Mesothelial cell of epicardium (in vitro differentiated cells): Measurements from ENCODE around the gene VSIG10. TPM values are rescaled to one million over a fixed set of nuclear protein-coding genes. Genes with fewer than 3 reads are reported as not detected.

Experiments used
- DNase-seq, 2 experiments: peaks; one replicate each; pipeline ENCODE4 v3.0.0; 2021; ENCODE audit warnings: low spot score in 2 of 2; ENCODE audit not compliant: unreplicated experiment in 2 of 2
- H3K27ac Mint-ChIP-seq: 2 replicates; pipeline ENCODE4 v1.8.0; 2021; ENCODE audit warnings: mixed read lengths
- H3K27me3 Mint-ChIP-seq: 2 replicates; pipeline ENCODE4 v1.8.0; 2021; ENCODE audit warnings: low read depth, mixed read lengths
- H3K36me3 Mint-ChIP-seq: 2 replicates; pipeline ENCODE4 v1.8.0; 2021; ENCODE audit warnings: mixed read lengths
- H3K4me1 Mint-ChIP-seq: 2 replicates; pipeline ENCODE4 v1.8.0; 2021; ENCODE audit warnings: mixed read lengths
- H3K4me3 Mint-ChIP-seq: 2 replicates; pipeline ENCODE4 v1.8.0; 2021; ENCODE audit warnings: mild to moderate bottlenecking, moderate library complexity, mixed read lengths
- H3K9me3 Mint-ChIP-seq: 2 replicates; pipeline ENCODE4 v1.8.0; 2021; ENCODE audit warnings: mixed read lengths
- total RNA-seq: library from RNA; stranded (reverse); gene quantifications from 3 replicates; pipeline ENCODE4 v1.2.1, GENCODE V29; 2021
- TF ChIP-seq, protein P1 (sequence below): fragments of 200-600 bp; sonication (generic); IDR thresholded peaks from one replicate; pipeline ENCODE4 v1.5.0; 2021; ENCODE audit warnings: antibody characterized with exemption; ENCODE audit not compliant: unreplicated experiment

VSIG10 gene
- total RNA-seq, 1 donor from 2014 or later = 22.0 TPM

DNA sequence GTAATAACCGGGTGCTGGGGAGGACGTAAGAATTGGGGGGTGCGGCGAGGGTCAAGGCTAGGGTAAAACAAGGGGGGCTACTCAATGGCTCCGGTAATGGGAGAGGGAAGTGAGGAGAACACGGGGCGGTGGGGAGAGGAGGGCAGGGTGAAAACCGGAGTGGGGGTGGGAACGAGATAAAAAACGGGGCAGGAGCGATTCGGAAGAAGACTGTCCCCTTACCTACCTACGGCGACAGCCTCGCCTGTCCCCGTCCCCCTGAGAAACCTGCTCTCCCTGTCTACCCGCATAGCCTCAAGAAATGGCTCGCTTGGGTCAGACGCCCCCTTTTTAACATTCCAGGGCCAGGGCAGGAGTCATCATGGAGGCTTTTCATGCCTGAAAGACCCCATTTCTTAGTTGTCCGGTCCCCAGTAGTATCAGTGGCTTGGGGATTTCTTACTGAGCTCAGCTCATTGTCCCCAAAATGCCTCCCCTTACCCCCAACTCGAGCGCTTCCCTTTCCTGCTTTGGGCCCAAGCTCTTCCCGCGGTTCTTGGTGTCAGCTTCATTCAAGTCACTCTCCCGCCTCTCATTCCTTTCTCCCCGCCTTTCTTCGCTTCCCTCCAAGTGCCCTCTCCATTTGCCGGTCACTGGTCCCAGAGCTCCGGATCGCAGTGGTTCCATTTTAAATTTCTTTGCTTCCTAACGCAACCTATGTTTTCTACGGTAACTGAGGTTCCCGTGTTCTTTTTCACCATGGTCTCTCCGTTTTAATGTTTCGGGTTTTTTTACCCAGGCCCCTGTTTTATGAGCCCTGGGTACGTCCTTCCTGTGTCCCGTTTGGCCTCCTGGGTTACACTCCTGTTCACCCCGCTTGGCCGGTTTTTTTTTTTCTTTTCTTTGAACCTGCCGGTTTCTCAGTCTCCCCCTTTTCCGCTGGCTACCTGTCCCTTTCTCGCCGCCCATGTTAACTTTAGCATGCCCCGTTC, 41.7 kb downstream of the VSIG10 start:
- peak overlapping the region; percentile 87 for H3K4me3 Mint-ChIP-seq
- no peaks in the 10 kb centered on the region for H3K27me3 Mint-ChIP-seq
- peak overlapping the region; percentile 96 for H3K27ac Mint-ChIP-seq
- H3K9me3 Mint-ChIP-seq = no peaks in the 10 kb centered on the region
- H3K4me1 Mint-ChIP-seq = peaks cover 28% of the 10 kb centered on the region
- H3K36me3 Mint-ChIP-seq = no peaks in the 10 kb centered on the region
- TF ChIP-seq, protein P1, sequence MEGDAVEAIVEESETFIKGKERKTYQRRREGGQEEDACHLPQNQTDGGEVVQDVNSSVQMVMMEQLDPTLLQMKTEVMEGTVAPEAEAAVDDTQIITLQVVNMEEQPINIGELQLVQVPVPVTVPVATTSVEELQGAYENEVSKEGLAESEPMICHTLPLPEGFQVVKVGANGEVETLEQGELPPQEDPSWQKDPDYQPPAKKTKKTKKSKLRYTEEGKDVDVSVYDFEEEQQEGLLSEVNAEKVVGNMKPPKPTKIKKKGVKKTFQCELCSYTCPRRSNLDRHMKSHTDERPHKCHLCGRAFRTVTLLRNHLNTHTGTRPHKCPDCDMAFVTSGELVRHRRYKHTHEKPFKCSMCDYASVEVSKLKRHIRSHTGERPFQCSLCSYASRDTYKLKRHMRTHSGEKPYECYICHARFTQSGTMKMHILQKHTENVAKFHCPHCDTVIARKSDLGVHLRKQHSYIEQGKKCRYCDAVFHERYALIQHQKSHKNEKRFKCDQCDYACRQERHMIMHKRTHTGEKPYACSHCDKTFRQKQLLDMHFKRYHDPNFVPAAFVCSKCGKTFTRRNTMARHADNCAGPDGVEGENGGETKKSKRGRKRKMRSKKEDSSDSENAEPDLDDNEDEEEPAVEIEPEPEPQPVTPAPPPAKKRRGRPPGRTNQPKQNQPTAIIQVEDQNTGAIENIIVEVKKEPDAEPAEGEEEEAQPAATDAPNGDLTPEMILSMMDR = no peak
- DNase-seq = peak in 1 of 2 experiments; percentile 42

DNA sequence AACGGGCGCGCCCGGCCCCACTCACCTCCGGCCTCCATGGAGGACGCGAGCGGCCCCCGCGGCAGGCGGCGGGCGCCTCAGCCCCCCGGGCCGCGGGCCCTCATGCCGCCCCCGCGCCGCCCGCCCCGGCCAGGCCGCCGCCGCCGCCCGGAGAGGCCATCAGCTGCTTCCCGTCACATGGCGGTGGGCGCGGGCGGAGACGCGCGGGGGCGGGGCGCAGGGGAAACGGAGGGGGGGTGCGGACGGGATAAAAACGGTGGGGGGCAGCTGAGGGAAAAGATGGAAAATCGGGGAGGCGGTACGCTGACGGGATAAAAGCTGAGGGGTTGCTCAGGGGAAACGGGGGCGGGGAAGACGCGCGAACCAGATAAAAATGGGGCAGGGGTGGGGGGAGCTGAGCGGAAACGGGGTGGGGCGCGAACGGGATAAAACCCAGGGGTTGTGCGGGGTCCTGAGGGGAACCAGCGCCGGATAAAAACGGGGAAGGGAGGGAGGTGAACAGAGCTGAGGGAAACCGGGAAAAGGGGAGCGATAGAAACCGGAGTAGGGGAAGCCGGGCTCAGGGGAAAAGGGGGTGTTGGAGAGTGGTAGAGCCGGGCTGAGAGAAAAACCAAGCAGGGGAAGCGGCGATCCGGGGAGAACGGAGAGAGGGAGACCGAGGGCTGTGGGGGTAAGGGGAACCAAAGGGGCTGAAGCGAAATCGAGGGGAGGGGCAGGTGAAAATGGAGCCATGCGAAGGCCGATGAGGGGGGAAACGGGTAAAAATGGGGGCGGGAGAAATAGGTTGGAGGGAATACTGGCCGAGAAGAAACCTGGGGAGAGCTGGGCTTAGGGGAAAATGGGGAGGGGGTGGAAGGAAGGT, 42.6 kb downstream of the VSIG10 start, which contains the start of gene WSB2:
Gene WSB2, minus strand, starts transcription at position 169 of the 862 bp plus-strand sequence. Its CDS starts 131 bp downstream, at position 38.
- TF ChIP-seq, protein P1 = no peak
- peak within 1 kb of the TSS; percentile 87 for H3K4me3 Mint-ChIP-seq
- peak; percentile 53 to 55 for DNase-seq

DNA sequence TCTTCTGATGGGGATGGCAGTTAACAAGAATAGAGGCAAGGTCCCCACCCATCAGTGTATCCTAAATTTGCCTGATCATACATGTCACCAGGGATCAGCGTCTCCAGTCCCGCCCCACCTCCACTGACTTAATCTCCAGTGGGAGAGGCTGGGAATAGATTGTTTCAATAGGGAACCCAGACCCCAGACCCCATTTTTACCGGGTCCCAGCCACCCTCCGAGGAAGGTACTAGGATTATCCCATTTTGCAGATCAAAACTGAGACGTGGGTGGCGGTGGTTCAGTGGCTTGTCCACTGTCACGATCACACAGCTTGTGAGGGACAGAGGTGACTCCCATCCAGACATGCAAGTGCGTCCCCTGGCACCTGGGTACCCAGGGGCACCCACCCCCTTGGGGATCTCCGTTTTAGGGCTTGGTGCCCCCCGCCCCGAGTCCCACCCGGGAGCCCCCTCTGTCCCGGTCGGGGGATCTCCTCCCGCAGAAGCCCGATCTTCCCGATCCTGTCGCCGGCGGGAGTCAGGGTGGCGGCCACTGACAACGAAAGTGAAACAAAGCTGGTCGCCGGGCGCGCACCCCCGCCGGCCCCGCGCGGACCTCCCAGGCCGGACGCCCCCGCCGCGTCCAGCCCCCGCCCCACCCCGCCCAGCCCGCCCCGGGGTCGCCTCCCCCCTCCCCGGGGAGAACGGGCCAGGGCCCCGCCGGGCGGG, 43.4 kb downstream of the VSIG10 start:
- peaks cover 28% of the 10 kb centered on the region for H3K4me1 Mint-ChIP-seq
- TF ChIP-seq, protein P1 = no peak
- peak overlapping the region; percentile 81 for H3K4me3 Mint-ChIP-seq
- peak overlapping the region; percentile 91 for H3K27ac Mint-ChIP-seq
- H3K27me3 Mint-ChIP-seq = no peaks in the 10 kb centered on the region
- DNase-seq = peak in 1 of 2 experiments; percentile 56
- no peaks in the 10 kb centered on the region for H3K9me3 Mint-ChIP-seq
- no peaks in the 10 kb centered on the region for H3K36me3 Mint-ChIP-seq

More for the DNA sequence above, 42.6 kb downstream of the VSIG10 start, which contains the start of gene WSB2:
- H3K27me3 Mint-ChIP-seq = no peaks in the 10 kb centered on the region
- H3K9me3 Mint-ChIP-seq = no peaks in the 10 kb centered on the region
- no peaks in the 10 kb centered on the region for H3K36me3 Mint-ChIP-seq
- peaks cover 28% of the 10 kb centered on the region for H3K4me1 Mint-ChIP-seq
- peak within 1 kb of the TSS; percentile 96 for H3K27ac Mint-ChIP-seq

DNA sequence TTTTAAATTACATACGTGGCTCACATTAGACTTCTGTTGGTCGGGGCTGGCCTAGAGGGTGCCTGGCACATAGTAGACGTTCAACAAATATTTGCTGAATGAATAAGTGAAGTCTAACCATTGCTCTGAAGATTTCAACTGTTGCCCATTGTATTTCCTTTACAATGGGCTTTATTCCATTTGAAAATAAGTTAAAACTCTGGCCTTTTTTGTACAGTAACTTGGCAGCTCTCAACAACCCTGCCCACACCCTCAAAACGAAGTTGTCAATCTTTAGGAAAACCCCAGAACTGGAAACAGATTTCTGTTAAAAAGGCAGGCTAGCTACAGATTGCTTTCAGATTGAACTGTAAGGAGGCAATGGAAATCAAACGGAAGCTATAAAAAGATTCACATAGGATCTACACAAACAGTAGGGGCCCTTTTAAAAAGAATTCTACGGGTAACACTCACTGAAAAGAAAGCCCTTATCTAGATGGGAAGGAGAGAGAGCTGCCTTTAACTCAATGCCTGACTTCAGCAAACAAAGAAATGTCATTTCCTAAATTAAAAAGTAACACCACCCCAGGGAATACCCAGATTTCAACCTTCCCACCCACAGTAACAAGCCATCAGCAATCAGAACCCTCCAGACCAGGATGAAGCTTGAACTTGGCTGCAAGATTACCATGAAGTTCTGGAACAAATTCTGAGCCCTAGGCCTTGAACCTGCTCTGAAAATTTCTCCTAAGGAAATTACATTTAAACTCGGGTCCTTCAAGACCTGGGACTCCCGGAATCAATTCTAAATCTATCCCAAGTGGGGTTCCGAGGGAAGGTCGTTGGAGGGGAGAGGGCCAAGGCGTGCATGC, 44.2 kb downstream of the VSIG10 start:
- Mint-ChIP-seq H3K4me1 (peaks cover 28% of the 10 kb centered on the region), H3K36me3 (no peaks in the 10 kb centered on the region), H3K9me3 (no peaks in the 10 kb centered on the region), H3K4me3 (peak overlapping the region; percentile 81), H3K27ac (peak overlapping the region; percentile 91), H3K27me3 (no peaks in the 10 kb centered on the region)
- TF ChIP-seq, protein P1 = no peak
- DNase-seq = no peak
